Fibroblast of lung (primary cell): ENCODE measurements around the gene BCL2L13. TPM values are rescaled to one million over a fixed set of nuclear protein-coding genes. Genes with fewer than 3 reads are reported as not detected.
"Not testable (repeated sequence)": the region's sequence is repeated elsewhere in the genome, so short reads cannot be mapped to it uniquely, and the experiment has no call there.

Experiments
- DNase-seq, 2 donors: peaks; one replicate each; pipeline versions ENCODE4 v3.0.0 to v3.0.0-alpha.2; 2010; ENCODE audit warnings: low read depth in 2 of 2
- H2AFZ ChIP-seq: 2 replicates; pipeline ENCODE4 v1.5.1; 2012; ENCODE audit warnings: low read length, control low read depth, inconsistent platforms
- H3K27ac ChIP-seq: 2 replicates; pipeline ENCODE4 v1.5.1; 2011; ENCODE audit warnings: low read length, control low read depth; ENCODE audit not compliant: insufficient read depth
- H3K27me3 ChIP-seq: 2 replicates; pipeline ENCODE4 v1.5.1; 2011; ENCODE audit warnings: mild to moderate bottlenecking, low read length; ENCODE audit not compliant: control insufficient read depth, insufficient read depth
- H3K36me3 ChIP-seq: 2 replicates; pipeline ENCODE4 v1.5.1; 2011; ENCODE audit warnings: low read length; ENCODE audit not compliant: control insufficient read depth, insufficient read depth
- H3K4me1 ChIP-seq: 2 replicates; pipeline ENCODE4 v1.5.1; 2011; ENCODE audit warnings: low read length; ENCODE audit not compliant: control insufficient read depth, insufficient read depth; ENCODE audit errors: extremely low read depth
- H3K4me2 ChIP-seq: 2 replicates; pipeline ENCODE4 v1.5.1; 2011; ENCODE audit warnings: low read length, control low read depth; ENCODE audit not compliant: insufficient read depth; ENCODE audit errors: extremely low read depth
- H3K4me3 ChIP-seq, 4 experiments: fragments of 200-600 bp in 1 of 4; sonication (generic) in 1 of 4; replicated peaks in 1 of 4; 2 replicates each; pipeline ENCODE4 v1.5.1; 2011 to 2016; ENCODE audit warnings: low read length in 4 of 4, low read depth in 3 of 4, mild to moderate bottlenecking in 3 of 4, control low read depth in 2 of 4, inconsistent platforms in 1 of 4, mixed read lengths in 1 of 4; ENCODE audit not compliant: insufficient read depth in 1 of 4; ENCODE audit errors: control extremely low read depth in 1 of 4
- H3K79me2 ChIP-seq: 2 replicates; pipeline ENCODE4 v1.5.1; 2012; ENCODE audit warnings: mild to moderate bottlenecking, low read length, inconsistent platforms; ENCODE audit not compliant: control insufficient read depth, insufficient read depth
- H3K9ac ChIP-seq: 2 replicates; pipeline ENCODE4 v1.5.1; 2011; ENCODE audit warnings: mild to moderate bottlenecking, low read length, control low read depth; ENCODE audit not compliant: insufficient read depth
- H3K9me3 ChIP-seq: 2 replicates; pipeline ENCODE4 v1.5.1; 2012; ENCODE audit warnings: low read depth, low read length; ENCODE audit not compliant: control insufficient read depth, insufficient read depth
- H4K20me1 ChIP-seq: 2 replicates; pipeline ENCODE4 v1.5.1; 2011; ENCODE audit warnings: low read length; ENCODE audit not compliant: control insufficient read depth, insufficient read depth; ENCODE audit errors: extremely low read depth
- CTCF ChIP-seq, 2 donors: IDR thresholded peaks in 1 of 2; conservative IDR thresholded peaks in 1 of 2; 1 replicate in 1 of 2; 2 replicates in 1 of 2; pipeline ENCODE4 v1.5.1; 2011 to 2012; ENCODE audit warnings: low read length in 2 of 2, control low read depth in 1 of 2, inconsistent platforms in 1 of 2, low read depth in 1 of 2, mild to moderate bottlenecking in 1 of 2
- EZH2 ChIP-seq: IDR thresholded peaks from 2 replicates; pipeline ENCODE4 v1.5.1; 2012; ENCODE audit warnings: low read length, control low read depth, mild to moderate bottlenecking; ENCODE audit errors: missing control alignments
- polyA plus RNA-seq, 2 donors: library from polyadenylated mRNA; depleted of rRNA in 1 of 2; stranded (reverse) in 1 of 2; unstranded in 1 of 2; fragments of >200 nt; gene quantifications; 2 replicates each; pipeline ENCODE4 v1.2.1, GENCODE V29; 2011 to 2012; ENCODE audit warnings: missing spikeins in 1 of 2
- total RNA-seq: library from RNA; depleted of rRNA; stranded (reverse); fragments of >200 nt; gene quantifications from 2 replicates; pipeline ENCODE4 v1.2.1, GENCODE V29; 2014

The BCL2L13 gene
- total and polyA plus RNA-seq, 2 donors (not counting 1 experiment from before 2014, with no cell fraction given) = 65.1 to 76.8 TPM

- H2AFZ ChIP-seq = no peak overlapping the region
- TF ChIP-seq EZH2 (no peak), CTCF (conservative IDR thresholded peaks at IDR 0.05 in 1 of 2, IDR thresholded peaks at IDR 0.05 in 1 of 2; ENCODE audit: low read depth in 1 of 2, low read length in 2 of 2) (no peak)
- no peak overlapping the region for H3K9ac ChIP-seq
- H3K27me3 ChIP-seq = no peaks in the 10 kb centered on the region
- H4K20me1 ChIP-seq = no peaks in the 10 kb centered on the region
- H3K79me2 ChIP-seq = peaks cover 1% of the 10 kb centered on the region
- no peaks in the 10 kb centered on the region for H3K4me1 ChIP-seq
- H3K9me3 ChIP-seq = no peaks in the 10 kb centered on the region
- no peak overlapping the region for H3K4me2 ChIP-seq
- no peak overlapping the region for H3K4me3 ChIP-seq
- no peak overlapping the region for H3K27ac ChIP-seq
- DNase-seq = peak in 1 of 2 donors; percentile 54
- H3K36me3 ChIP-seq = peaks cover 5% of the 10 kb centered on the region
These were observed 27.3 kb downstream of the BCL2L13 start for GRCh38 chr22:17665854-17666253.

DNA sequence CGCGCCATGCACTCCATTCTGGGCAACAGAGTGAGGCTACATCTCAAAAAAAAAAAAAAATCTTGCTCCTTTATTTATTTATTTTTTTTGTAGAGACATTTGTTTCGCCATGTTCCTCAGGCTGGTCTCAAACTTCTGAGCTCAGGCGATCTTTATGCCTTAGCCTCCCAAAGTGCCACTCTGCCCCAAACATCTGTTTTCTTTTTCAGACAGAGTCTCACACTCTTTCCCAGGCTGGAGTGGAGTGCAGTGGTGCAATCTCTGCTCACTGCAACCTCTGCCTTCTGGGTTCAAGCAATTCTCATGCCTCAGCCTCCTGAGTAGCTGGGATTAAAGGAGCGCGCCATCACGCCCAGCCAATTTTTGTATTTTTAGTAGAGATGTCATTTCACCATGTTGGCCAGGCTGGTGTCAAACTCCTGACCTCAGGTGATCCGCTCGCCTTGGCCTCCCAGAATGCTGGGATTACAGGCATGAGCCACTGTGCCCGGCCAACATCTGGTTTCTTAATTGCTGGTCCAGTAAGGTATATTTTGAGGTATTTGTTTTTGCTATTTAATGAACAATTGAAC, 33.0 kb downstream of the BCL2L13 start:
- not testable (repeated sequence) for H3K36me3 ChIP-seq

GRCh38 chr22:17672417-17672991, 33.9 kb downstream of the BCL2L13 start:
- Histone ChIP-seq H3K27ac (peak overlapping the region; percentile 17), H3K4me1 (peaks cover 11% of the 10 kb centered on the region), H3K4me3 (no peak overlapping the region), H3K4me2 (peak overlapping the region; percentile 11), H3K9ac (no peak overlapping the region), H2AFZ (no peak overlapping the region), H4K20me1 (no peaks in the 10 kb centered on the region), H3K36me3 (peaks cover 3% of the 10 kb centered on the region), H3K27me3 (no peaks in the 10 kb centered on the region), H3K79me2 (peaks cover 4% of the 10 kb centered on the region), H3K9me3 (no peaks in the 10 kb centered on the region)
- no peak for TF ChIP-seq EZH2
- TF ChIP-seq CTCF (conservative IDR thresholded peaks at IDR 0.05 in 1 of 2, IDR thresholded peaks at IDR 0.05 in 1 of 2; ENCODE audit: low read depth in 1 of 2, low read length in 2 of 2) = no peak
- peak; percentile 42 to 81 for DNase-seq

More for the DNA sequence above, 33.0 kb downstream of the BCL2L13 start:
- H3K9ac ChIP-seq, H4K20me1 ChIP-seq, H3K9me3 ChIP-seq, H3K4me3 ChIP-seq, H2AFZ ChIP-seq, H3K27ac ChIP-seq, H3K79me2 ChIP-seq, H3K27me3 ChIP-seq: not testable (repeated sequence)
- H3K4me1 ChIP-seq = peaks cover 11% of the 10 kb centered on the region
- DNase-seq = peak in 1 of 2 donors; percentile 34
- H3K4me2 ChIP-seq = peak overlapping the region; percentile 3
